HG02970 (cell line): ENCODE results near the gene RALGAPB.
"Not testable (repeated sequence)": the region's sequence is repeated elsewhere in the genome, so short reads cannot be mapped to it uniquely, and the experiment has no call there.

Experiments used
- ATAC-seq: cut with Tn5 transposase; IDR thresholded peaks from one replicate; pipeline ENCODE4 v1.9.1; 2021; ENCODE audit warnings: mild to moderate bottlenecking, moderate library complexity, moderate number of reproducible peaks; ENCODE audit not compliant: unreplicated experiment, low FRiP score

Gene RALGAPB

DNA sequence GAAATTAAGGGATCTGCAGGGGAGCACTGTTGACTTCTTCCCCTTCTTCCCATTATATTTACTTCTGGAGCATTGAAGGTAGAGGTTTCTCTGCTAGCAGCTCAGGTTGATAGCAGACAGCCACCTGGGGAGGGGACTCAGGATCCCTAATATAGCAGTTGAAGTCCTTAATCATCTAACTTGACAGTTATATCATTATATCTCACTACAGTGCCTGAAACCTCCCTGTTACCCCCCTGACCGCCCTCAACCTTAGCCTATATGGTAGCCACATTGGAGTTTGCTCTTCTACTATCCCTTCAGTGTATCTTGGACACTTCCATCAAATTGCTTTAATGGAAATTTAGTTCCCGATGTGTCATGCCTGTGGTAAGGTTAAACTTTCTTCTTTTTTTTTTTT, 7.0 kb downstream of the RALGAPB start:
- no peak for ATAC-seq

DNA sequence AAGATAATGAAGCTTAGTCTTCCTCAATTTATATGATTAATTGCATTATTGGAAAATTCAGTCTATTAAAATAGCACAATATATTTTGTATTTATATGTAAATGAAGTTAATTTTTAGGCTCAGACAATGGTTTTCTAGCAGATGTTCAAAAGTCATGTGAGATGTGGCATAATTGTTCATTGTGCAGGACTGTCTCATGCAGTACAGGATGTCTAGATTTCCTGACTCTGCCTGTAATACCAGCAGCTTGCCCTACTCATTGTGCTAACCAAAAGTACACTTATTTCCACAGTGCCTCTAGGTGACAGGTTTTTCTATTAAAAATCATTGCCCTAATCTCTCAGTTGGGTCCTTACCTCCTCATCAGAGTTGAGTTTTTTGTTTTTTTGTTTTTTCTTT, 12.4 kb downstream of the RALGAPB start:
- ATAC-seq = no peak

DNA sequence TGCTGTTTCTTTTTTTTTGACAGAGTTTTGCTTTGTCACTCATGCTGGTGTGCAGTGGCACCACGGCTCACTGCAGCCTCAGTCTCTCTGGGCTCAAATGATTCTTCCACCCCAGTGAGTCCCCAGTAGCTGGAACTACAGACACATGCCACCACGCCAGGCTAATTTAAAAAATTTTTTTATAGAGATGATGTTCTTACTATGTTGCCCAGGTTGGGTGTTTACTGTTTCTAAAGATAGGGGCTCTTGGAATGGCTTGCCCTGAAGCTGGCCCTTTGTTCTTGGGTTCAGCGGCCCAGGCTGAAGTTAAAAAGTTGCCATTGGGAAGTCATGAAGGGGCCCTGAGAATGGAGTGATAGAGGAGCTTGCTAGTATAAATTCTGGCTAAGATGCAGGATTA, 16.5 kb downstream of the RALGAPB start:
- ATAC-seq = no peak

DNA sequence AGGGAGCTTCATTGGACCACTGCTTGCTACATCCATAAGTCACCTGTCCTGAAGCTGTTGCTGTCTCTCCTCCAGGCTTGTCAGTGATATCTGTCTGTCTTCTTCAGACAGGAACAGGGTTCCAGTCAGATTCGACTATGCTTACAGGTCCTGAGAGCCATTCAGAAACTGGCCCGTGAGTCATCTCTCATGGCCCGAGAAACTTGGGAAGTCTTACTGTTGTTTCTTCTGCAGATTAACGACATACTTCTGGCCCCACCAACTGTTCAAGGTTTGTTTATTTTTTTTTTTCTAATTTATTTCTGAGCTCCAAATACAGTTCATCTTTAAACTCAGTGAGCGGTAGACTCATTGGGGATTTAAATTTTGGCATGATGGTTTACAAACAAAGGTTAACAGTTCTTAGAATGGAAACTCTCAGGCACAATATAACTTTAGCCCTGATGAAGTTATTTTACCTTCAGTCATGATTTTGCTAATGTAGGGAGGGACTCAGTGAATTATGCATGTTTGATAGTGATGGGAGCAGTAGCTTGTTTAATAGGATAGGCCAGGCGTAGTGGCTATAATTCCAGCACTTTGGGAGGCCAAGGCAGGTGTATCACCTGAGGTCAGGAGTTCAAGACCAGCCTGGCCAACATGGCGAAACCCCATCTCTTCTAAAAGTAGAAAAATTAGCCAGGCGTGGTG, 24.7 kb downstream of the RALGAPB start:
- no peak for ATAC-seq

DNA sequence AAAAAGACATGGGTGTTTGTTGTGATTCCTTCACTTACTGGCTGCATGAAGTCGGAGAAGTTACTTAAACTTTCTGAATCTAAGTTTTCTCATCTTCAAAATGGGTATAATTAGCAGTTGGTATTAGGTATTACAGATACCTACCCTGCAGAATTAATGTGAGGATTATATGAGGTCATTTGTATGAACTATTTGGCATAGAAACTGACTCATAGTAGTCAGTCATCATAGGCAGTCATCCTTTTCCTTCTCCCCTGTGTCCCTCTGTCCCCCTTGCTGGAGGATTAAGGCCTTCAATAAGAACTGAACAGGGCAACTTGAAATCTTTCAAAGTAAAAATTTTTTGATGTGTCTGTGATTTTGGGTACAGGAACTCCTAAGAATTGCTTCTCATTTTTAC, 26.3 kb downstream of the RALGAPB start:
- ATAC-seq = no peak

DNA sequence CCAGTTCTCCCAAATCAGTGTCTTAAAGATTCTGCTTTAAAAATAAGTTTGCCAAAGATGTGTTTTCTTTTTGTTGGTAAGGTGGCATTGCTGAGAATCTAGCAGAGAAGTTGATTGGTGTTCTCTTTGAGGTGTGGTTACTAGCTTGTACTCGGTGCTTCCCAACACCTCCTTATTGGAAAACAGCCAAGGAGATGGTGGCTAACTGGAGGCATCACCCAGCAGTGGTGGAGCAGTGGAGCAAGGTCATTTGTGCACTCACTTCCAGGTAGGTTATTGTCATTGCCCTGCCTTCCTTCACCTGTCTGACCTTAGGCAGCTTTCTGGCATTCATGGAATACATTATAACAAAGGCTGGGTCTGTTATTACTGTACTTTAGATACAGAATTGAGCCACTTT, 26.7 kb downstream of the RALGAPB start:
- ATAC-seq = no peak

DNA sequence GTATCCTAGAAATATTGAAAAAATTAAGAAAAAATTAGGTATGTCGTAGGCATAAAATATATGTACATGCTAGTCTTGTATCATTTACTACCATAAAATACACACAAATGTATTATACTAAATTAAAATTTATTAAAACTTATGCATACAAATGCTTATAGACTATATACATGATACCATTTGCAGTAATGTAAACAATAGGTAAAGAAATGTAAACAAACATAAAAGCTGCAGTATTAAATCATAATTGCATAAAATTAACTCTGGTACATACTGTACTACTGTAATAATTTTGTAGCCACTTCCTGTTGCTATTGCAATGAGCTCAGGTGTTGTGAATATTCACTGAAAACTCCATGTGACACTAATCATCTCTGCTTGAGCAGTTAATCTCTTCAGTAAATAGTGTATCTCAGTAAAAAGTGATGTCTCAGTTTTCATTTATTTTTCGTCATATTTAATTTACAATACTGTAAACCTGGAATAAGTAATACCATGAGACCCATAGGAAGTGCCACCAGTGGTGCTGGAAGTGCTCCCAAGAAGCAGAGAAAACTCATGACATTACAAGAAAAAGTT, 29.3 kb downstream of the RALGAPB start:
- ATAC-seq = no peak

DNA sequence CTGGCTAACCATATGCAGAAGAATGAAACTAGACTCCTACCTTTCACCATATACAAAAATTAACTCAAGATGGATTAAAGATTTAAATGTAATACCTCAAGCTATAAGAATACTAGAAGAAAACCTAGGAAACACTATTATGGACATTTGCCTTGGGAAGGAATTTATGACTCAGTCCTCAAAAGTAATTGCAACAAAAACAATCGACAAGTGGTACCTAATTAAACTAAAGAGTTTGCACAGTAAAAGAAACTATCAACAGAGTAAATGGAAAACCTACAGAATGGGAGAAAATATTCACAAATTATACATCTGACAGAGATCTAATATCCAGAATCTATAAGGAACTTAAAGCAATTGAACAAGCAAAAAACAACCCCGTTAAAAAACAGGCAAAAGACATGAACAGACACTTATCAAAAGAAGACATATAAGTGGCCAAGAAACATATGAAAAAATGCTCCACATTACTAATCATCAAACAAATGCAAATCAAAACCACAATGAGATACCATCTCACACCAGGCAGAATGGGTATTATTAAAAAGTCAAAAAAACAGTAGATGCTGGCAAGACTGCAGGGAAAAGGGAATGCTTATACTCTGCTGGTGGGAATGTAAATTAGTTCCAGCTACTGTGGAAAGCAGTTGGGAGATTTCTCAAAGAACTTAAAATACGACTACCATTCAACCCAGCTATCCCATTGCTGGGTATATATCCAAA, 31.9 kb downstream of the RALGAPB start:
- no peak for ATAC-seq

DNA sequence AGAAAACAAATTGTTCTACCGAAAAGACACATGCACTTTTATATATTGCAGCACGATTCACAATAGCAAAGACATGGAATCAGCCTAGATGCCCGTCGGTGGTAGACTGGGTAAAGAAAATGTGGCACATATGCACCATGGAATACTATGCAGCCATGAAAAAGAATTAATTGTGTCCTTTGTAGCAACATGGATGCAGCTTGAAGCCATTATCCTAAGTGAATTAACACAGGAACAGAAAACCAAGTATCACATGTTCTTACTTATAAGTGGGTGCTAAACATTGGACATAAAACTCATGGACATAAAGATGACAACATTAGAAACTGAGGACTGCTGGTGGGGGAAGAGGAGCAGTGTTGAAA, 32.4 kb downstream of the RALGAPB start:
- no peak for ATAC-seq

DNA sequence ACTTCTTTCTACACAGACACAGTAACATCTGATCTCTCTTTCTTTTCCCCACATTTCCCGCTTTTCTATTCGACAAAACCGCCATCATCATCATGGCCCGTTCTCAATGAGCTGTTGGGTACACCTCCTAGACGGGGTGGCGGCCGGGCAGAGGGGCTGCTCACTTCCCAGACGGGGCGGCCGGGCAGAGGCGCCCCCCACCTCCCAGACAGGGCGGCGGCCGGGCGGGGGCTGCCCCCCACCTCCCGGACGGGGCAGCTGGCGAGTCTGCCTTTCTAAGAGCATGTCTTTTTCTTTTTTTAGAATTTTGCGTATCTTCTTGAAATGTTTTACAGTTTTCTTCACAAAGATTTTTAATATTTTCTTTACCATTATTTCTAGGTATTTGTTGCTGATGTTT, 39.1 kb downstream of the RALGAPB start:
- not testable (repeated sequence) for ATAC-seq

DNA sequence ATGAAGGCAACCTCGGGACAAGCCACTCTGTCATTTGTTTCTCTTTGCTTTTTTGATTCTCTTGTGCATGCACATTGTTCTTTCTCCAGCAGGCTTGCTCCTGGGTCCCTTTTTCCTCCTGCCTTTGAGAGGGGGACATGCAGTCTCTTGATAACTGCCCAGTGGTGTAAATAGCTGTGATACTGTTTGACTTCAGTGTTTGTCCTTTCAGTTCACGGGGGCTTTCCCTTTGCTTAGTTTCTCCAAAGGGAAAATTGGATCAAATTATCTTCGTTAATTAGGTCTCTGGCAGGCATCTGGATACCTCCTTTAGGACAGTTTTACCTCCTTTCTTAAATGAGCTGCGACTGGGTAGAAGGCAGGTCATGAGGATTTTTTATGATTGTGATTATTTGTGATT, 41.5 kb downstream of the RALGAPB start:
- ATAC-seq = no peak

DNA sequence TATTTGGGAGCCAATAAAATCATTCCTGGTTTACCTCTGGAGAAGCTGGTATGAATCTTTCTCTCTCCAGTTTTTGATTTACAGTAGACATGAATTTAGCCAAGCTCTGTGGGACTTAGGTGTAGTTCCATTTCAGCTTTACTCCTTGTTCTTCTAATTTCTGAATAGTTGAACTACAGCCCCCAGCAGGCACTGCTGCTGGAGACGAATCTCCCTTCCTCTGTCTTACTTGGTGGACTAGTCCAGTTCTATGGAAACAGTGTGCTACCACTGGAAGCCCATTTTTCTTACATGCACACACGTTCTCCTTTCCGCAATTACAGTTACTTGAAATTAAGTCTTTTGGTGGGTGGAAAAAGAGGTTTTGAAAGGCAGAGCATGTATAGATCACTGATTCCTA, 42.3 kb downstream of the RALGAPB start:
- no peak for ATAC-seq

DNA sequence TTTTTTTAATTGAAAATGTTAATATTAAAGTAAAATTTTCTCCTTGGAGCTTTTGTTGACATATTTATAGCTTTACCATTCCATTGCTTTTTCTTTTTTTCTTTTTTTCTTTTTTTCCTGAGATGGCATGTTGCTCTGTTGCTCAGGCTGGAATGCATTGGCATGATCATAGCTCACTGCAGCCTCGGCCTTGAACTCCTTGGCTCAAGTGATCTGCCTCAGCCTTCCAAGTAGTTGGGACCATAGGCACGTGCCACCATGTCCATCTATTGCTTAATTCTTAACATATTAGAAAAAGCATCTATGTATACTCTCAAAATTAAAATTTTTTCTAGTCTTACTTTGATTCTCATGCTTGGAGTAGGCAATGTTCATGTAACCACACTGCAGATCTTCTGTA, 43.0 kb downstream of the RALGAPB start:
- no peak for ATAC-seq

DNA sequence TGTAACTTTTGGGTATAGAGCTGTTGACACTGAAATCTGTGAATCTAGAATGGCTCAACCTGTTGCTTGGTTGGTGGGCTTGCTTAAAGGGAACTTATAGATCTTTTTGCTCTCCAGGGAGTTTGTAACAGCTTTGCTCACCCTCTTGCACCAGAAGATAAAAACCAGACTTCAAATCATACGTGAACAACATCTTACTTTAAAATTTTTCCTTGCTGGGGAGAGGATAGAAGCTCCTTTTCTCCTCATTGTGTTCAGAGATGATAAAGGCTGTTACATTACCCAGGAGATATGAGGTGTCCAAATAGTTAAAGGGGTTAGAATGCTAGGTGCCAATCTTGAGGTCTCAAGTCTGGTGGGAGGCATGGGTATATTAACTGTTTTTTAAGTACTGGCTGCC, 46.8 kb downstream of the RALGAPB start:
- ATAC-seq = no peak

DNA sequence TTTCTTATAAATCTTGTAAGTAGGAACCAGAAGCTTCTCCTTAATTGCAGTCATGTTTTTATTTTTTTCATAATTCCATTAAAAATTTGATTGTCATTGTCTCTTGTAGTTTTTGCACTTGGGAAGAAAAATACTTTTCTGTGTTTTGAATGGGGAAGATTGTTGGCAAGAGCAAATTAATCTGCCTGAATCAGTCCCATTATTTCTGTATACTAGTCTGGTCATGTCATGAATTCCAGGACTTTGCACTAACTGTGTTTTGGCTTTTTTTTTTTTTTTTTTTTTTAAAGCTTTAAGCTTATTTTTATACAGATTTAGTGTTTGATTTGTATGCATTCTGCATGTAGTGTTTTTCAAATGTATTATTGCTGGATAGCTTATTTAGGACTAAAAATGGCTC, 47.6 kb downstream of the RALGAPB start:
- no peak for ATAC-seq

DNA sequence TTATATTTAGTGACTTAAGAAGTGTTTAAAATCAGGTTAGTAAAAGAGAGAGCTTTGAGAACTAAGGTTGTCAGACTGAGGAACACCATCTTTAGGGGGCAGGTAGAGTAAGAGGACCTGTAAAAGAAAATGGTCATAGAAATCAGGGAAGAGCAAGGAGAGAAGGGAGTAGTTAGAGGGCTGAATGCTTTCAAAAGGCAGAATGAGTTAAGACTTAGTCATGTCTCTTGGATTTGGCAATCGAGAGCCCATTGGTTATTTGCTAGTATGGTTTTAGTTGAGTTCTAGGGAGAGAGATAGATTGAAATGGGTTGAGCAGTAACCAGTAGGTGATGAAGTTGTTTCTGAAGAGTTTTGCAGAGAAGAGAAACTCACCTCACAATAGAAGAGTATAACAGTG, 51.1 kb downstream of the RALGAPB start:
- ATAC-seq = no peak

DNA sequence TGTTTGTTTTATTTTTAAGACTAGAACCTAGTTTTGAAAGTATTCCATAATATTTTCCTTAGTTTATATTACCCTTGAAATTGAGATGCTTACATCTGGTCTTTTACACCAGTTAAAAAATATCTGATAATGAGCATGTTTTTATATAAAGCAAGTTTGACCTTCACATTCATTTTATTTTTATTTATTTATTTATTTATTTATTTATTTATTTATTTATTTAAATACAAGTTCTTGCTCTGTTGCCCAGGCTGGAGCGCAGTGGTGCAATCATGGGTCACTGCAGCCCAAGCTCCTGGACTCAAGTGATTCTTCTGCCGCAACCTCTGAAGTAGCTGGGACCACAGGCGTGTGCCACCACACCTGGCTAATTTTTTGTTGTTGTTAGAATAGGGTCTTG, 55.5 kb downstream of the RALGAPB start:
- ATAC-seq = no peak

DNA sequence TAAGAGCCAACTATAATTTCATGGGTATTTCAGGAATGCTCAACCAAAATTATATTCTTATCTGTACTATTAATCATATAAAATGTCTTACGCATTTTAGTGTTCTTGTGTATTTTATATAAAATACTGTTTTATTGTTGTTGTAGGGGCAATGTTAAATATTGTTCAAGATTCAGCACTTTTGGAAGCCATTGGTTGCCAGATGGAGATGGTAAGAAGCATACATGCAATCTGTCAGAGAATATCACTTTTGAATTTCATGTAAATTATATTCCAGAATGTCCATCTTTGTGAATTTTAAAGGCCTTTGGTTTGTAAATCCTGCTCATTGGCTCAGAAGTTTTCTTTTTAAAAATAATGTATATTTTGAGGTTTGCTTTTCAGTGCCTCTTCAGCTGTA, 58.4 kb downstream of the RALGAPB start:
- no peak for ATAC-seq

DNA sequence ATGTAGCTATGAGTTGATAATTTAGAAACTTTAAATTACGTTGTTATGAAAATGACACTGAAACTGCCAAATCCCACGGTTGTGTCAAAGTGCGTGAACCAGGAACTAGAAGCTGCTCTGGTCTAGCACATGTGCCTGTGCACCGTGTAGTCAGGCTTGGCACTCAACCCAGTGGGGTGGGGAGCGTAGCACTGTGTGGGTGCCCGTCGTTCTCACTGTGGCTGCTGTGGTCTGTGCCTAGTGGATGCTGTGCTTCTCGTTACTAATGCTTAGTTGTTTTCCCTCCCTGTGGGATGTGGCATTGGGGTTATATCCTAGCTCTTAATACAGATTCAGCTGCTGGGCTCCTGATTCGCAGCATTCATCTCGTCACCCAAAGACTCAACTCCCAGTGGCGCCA, 62.1 kb downstream of the RALGAPB start:
- ATAC-seq = no peak

DNA sequence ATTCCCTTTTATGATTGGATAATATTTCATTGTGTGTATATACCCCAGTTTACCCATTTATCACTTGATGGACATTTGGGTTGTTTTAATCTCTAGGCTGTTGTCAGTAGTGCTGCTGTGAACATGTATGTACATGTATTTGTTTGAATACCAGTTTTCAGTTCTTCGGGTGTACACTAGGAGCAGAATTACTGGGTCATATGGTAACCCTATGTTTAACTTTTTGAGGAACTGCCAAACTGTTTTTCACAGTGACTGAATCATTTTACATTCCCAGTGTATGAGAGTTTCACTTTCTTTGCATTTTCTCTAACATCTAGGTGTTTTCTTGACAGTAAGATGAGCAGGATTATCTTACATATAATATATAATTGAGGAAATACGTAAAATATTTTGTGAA, 63.7 kb downstream of the RALGAPB start:
- ATAC-seq = no peak

DNA sequence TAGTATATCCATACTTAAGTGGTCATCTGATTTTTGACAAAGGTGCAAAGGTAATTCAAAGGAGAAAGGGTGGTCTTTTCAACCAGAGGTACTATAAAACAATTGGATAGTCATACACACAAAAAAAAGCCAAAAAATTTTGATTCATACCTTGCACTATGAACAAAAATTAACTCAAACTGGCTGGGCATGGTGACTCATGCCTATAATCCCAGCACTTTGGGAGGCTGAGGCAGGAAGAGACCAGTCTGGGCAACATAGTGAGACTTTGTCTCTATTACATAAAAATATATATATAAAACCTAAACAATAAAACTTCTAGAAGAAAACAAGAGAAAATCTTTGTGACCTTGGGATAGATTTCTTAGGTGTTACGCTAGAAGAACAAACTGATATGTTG, 64.5 kb downstream of the RALGAPB start:
- ATAC-seq = no peak

DNA sequence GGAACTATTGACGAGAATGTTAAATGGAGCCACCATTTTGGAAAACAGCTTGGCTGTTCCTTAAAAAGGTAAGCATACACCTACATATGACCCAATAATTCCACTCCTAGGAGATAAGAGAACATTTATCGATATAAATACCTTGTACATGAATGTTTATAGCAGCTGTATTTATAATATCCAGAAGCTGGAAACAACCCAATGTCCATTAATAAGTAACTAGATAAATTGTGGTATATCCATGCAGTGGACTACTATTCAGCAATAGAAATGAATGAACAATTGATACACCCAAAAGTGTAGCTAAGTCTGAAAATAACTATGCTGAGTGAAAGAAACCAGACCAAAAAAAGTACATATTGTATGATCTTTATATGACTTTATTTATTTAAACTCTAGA, 66.1 kb downstream of the RALGAPB start:
- ATAC-seq = no peak
